Activated naive CD4-positive, alpha-beta T cell treated with anti-CD3 and anti-CD28 coated beads, Interleukin-2, amount 50 U/mL, for 16 hours (primary cell): Measurements from ENCODE around the gene MAP3K4.

ENCODE experiments used
- DNase-seq: peaks from one replicate; pipeline ENCODE4 v3.0.0-alpha.2; 2020

Gene MAP3K4

GRCh38 chr6:160991406-160992060 lies at the start of gene MAP3K4:
TSS of gene MAP3K4 (plus strand) at chr6:160991769. CDS start at chr6:160991932, 163 bp downstream.
- peak; percentile 84 for DNase-seq

GRCh38 chr6:160943997-160944396 lies 47.6 kb upstream of the MAP3K4 start:
- no peak for DNase-seq

- DNase-seq: no peak
Measured at GRCh38 chr6:160945516-160946177, 45.9 kb upstream of the MAP3K4 start.

GRCh38 chr6:160949531-160949930 lies 42.0 kb upstream of the MAP3K4 start:
- no peak for DNase-seq

- no peak for DNase-seq
Measured at GRCh38 chr6:160950507-160950906, 41.1 kb upstream of the MAP3K4 start.

GRCh38 chr6:160951187-160952030 lies 40.2 kb upstream of the MAP3K4 start:
- DNase-seq: no peak

GRCh38 chr6:160952633-160953281 lies 38.8 kb upstream of the MAP3K4 start:
- DNase-seq: no peak

- DNase-seq: no peak
Measured at GRCh38 chr6:160955508-160956295, 35.9 kb upstream of the MAP3K4 start.

- no peak for DNase-seq
Measured at GRCh38 chr6:160956300-160957035, 35.1 kb upstream of the MAP3K4 start.

- no peak for DNase-seq
Measured at GRCh38 chr6:160959726-160960435, 31.7 kb upstream of the MAP3K4 start.

- DNase-seq: no peak
Measured at GRCh38 chr6:160960839-160961238, 30.7 kb upstream of the MAP3K4 start.

GRCh38 chr6:160962835-160963623 lies 28.5 kb upstream of the MAP3K4 start:
- no peak for DNase-seq

GRCh38 chr6:160963651-160964050 lies 27.9 kb upstream of the MAP3K4 start:
- no peak for DNase-seq

GRCh38 chr6:160965893-160966292 lies 25.7 kb upstream of the MAP3K4 start:
- DNase-seq: no peak

GRCh38 chr6:160966493-160967229 lies 24.9 kb upstream of the MAP3K4 start:
- DNase-seq: no peak

- no peak for DNase-seq
Measured at GRCh38 chr6:160967351-160967750, 24.2 kb upstream of the MAP3K4 start.

- DNase-seq: no peak
Measured at GRCh38 chr6:160967833-160968232, 23.7 kb upstream of the MAP3K4 start.

GRCh38 chr6:160971171-160971570 lies 20.4 kb upstream of the MAP3K4 start:
- DNase-seq: no peak

- DNase-seq: no peak
Measured at GRCh38 chr6:160972111-160972510, 19.5 kb upstream of the MAP3K4 start.
